Measurements from ENCODE around the gene APBA2. TPM values are rescaled to one million over a fixed set of nuclear protein-coding genes. Genes with fewer than 3 reads are reported as not detected.

The APBA2 gene
- total and polyA plus RNA-seq, 2 donors from 2014 or later = 1.0 to 6.1 TPM

GRCh38 chr15:29106551-29107290 lies 220.9 kb downstream of the APBA2 start:
- no peaks in the 10 kb centered on the region for H3K27me3 ChIP-seq (ENCODE audit: control insufficient read depth, insufficient read depth, low read length)
- H3K9ac ChIP-seq (ENCODE audit: low read length in 3 of 3) = no peak overlapping the region
- H3K4me1 ChIP-seq (ENCODE audit: control insufficient read depth in 2 of 3, insufficient read depth in 2 of 3, low read depth in 1 of 3, low read length in 3 of 3) = no peaks in the 10 kb centered on the region
- intact Hi-C loops (cut with DNase I) = no loop called here
- H3K36me3 ChIP-seq (ENCODE audit: control insufficient read depth in 2 of 3, insufficient read depth in 3 of 3, low read length in 3 of 3) = no peaks in the 10 kb centered on the region
- H3K4me3 ChIP-seq (ENCODE audit: low read length in 3 of 3) = no peak overlapping the region
- no peaks in the 10 kb centered on the region for H3K9me3 ChIP-seq (ENCODE audit: control insufficient read depth in 2 of 3, insufficient read depth in 1 of 3, low read length in 3 of 3)
- TF ChIP-seq, protein P1, sequence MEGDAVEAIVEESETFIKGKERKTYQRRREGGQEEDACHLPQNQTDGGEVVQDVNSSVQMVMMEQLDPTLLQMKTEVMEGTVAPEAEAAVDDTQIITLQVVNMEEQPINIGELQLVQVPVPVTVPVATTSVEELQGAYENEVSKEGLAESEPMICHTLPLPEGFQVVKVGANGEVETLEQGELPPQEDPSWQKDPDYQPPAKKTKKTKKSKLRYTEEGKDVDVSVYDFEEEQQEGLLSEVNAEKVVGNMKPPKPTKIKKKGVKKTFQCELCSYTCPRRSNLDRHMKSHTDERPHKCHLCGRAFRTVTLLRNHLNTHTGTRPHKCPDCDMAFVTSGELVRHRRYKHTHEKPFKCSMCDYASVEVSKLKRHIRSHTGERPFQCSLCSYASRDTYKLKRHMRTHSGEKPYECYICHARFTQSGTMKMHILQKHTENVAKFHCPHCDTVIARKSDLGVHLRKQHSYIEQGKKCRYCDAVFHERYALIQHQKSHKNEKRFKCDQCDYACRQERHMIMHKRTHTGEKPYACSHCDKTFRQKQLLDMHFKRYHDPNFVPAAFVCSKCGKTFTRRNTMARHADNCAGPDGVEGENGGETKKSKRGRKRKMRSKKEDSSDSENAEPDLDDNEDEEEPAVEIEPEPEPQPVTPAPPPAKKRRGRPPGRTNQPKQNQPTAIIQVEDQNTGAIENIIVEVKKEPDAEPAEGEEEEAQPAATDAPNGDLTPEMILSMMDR (IDR thresholded peaks at IDR 0.05; ENCODE audit: borderline replicate concordance, extremely low read depth, insufficient read depth) = no peak
- no peak overlapping the region for H3K27ac ChIP-seq (ENCODE audit: low read depth in 2 of 2, low read length in 2 of 2)
- peak in 1 of 5 donors; percentile 55 for DNase-seq
- no peak for FAIRE-seq

DNA sequence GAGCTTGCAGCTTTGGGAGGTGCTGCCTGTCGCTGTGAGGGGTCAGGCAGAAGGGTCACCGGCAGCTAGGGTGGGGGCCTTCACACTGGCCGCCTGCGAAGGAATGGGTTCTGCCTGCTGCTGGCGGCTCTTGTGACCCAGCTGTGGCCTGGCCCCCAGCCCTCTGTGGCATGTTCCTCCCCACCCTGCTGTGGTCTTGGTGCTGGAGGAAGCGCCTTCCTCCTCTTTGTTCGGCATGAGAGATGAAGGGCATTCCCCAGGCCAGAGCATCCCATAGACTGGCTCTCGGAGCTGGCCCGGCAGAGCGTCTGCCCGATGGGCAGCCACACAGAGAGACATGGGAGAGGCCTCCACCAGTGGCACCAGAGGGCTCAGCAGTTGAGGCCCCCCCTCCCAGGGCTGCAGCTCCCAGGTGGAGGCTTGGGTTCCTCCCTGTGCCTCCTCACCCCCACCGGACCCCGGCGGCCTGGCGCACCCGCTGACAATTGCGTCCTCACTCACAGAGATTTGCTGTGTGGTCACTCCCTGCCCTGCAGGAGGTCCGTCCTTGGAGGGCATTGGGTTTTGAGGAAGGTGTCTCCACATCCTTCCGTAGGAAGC lies 221.6 kb downstream of the APBA2 start:
- Histone ChIP-seq H3K4me3 (ENCODE audit: low read length in 3 of 3) (no peak overlapping the region), H3K36me3 (ENCODE audit: control insufficient read depth in 2 of 3, insufficient read depth in 3 of 3, low read length in 3 of 3) (no peaks in the 10 kb centered on the region), H3K9ac (ENCODE audit: low read length in 3 of 3) (no peak overlapping the region), H3K27ac (ENCODE audit: low read depth in 2 of 2, low read length in 2 of 2) (no peak overlapping the region), H3K27me3 (ENCODE audit: control insufficient read depth, insufficient read depth, low read length) (no peaks in the 10 kb centered on the region), H3K4me1 (ENCODE audit: control insufficient read depth in 2 of 3, insufficient read depth in 2 of 3, low read depth in 1 of 3, low read length in 3 of 3) (no peaks in the 10 kb centered on the region), H3K9me3 (ENCODE audit: control insufficient read depth in 2 of 3, insufficient read depth in 1 of 3, low read length in 3 of 3) (no peaks in the 10 kb centered on the region)
- DNase-seq (peak in 1 of 5 donors; percentile 59), FAIRE-seq (no peak)
- TF ChIP-seq, protein P1 (IDR thresholded peaks at IDR 0.05; ENCODE audit: borderline replicate concordance, extremely low read depth, insufficient read depth) = no peak
- intact Hi-C loops (cut with DNase I) = no loop called here

DNA sequence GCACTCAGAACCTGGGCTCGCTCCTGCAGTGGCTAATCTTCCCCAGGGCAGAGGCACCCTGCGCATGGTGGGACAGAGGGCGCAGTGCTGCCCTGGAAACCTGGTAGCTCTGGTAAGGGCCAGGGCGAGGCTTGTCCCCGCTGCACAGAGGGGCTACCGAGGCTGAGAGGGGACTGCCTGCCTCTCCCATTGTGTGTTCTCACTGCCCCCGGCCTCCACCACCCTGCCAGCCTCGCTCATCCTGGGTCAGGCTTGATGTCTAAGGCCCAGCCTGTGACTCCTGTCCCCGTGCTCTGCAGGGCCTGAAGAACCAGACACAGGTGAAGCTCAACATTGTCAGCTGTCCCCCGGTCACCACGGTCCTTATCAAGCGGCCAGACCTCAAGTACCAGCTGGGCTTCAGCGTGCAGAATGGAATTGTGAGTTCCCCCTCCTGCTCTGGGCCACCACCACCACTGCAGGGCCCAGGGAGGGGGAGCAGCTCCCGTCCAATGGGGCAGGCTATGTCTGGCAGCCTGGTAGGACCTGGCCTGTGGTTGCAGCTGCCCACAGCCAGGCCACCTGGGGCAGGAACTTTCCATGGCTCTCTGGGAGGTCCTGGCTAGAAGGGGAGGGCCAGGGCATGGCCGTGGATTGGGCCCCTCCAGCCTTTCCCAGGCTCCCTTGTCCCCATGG lies 222.3 kb downstream of the APBA2 start:
- FAIRE-seq = no peak
- TF ChIP-seq, protein P1 (IDR thresholded peaks at IDR 0.05; ENCODE audit: borderline replicate concordance, extremely low read depth, insufficient read depth) = no peak
- intact Hi-C loops (cut with DNase I) = no loop called here

More for the DNA sequence above, 222.3 kb downstream of the APBA2 start:
- H3K9me3 ChIP-seq (ENCODE audit: control insufficient read depth in 2 of 3, insufficient read depth in 1 of 3, low read length in 3 of 3) = no peaks in the 10 kb centered on the region
- no peak overlapping the region for H3K9ac ChIP-seq (ENCODE audit: low read length in 3 of 3)
- no peaks in the 10 kb centered on the region for H3K36me3 ChIP-seq (ENCODE audit: control insufficient read depth in 2 of 3, insufficient read depth in 3 of 3, low read length in 3 of 3)
- no peaks in the 10 kb centered on the region for H3K27me3 ChIP-seq (ENCODE audit: control insufficient read depth, insufficient read depth, low read length)
- H3K4me3 ChIP-seq (ENCODE audit: low read length in 3 of 3) = no peak overlapping the region
- DNase-seq = peak in 1 of 5 donors; percentile 59
- H3K27ac ChIP-seq (ENCODE audit: low read depth in 2 of 2, low read length in 2 of 2) = no peak overlapping the region
- no peaks in the 10 kb centered on the region for H3K4me1 ChIP-seq (ENCODE audit: control insufficient read depth in 2 of 3, insufficient read depth in 2 of 3, low read depth in 1 of 3, low read length in 3 of 3)
